ENCODE data around the gene TIMP2. TPM values are rescaled to one million over a fixed set of nuclear protein-coding genes. Genes with fewer than 3 reads are reported as not detected.

The TIMP2 gene
- total and polyA plus RNA-seq, 8 donors = 158 to 313 (median 179) TPM

DNA sequence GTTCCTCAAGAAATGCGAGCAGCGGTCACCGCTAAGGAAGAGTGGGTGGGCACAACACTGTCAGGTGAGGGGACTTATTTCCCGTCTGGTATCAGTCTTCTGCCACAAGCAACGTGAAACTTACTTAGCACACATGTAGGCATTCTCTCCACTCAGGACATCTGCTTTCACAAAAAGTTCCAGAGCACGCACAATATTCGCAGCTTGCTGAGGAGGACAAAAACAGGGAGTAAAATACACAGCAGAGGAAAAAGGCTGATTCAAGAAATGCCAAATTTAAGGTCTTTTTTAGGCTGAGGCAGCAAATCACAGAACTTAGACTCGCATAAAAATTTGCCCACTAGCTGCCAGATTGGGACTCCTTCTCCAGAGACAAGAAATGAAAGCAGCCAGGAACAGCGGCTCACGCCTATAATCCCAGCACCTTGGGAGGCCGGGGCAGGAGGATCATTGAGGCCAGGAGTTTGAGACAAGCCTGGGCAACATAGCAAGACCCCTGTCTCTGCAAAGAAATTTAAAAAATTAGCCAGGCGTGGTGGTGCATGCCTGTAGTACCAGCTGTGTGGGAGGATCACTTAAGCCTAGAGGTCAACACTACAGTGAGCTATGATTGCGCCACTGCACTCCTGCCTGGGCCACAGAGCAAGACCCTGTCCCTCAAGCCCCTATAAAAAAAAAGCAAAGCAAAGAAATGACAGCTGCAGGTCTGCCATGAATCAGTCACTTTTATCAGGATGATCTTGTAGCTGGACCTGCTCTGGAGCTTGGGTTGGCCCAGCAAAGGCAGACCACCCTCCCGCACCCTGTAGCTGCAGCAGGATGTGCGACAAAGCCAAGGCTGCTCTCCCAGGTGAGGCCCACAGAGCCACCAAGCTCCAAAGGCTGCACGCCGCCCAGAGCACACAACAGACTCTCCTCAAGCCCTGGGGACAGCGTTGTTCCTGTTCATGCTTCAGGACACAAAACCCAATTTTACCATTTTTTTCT is 105.1 kb downstream of the TIMP2 start:
- H3K27ac ChIP-seq = peak overlapping the region in 1 of 2 donors; percentile 59
- no peak overlapping the region for H3K4me3 ChIP-seq
- H3K36me3 ChIP-seq = peaks cover 0 to 100% of the 10 kb centered on the region in 2 donors
- ATAC-seq (no peak), DNase-seq (no peak)
- TF ChIP-seq, protein P1, sequence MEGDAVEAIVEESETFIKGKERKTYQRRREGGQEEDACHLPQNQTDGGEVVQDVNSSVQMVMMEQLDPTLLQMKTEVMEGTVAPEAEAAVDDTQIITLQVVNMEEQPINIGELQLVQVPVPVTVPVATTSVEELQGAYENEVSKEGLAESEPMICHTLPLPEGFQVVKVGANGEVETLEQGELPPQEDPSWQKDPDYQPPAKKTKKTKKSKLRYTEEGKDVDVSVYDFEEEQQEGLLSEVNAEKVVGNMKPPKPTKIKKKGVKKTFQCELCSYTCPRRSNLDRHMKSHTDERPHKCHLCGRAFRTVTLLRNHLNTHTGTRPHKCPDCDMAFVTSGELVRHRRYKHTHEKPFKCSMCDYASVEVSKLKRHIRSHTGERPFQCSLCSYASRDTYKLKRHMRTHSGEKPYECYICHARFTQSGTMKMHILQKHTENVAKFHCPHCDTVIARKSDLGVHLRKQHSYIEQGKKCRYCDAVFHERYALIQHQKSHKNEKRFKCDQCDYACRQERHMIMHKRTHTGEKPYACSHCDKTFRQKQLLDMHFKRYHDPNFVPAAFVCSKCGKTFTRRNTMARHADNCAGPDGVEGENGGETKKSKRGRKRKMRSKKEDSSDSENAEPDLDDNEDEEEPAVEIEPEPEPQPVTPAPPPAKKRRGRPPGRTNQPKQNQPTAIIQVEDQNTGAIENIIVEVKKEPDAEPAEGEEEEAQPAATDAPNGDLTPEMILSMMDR (IDR thresholded peaks at IDR 0.05) = no peak
- intact Hi-C loops (cut with DNase I) = no loop called here
- no peaks in the 10 kb centered on the region for H3K9me3 ChIP-seq
- H3K4me1 ChIP-seq = peaks cover 0 to 13% of the 10 kb centered on the region in 2 donors
- H3K27me3 ChIP-seq = no peaks in the 10 kb centered on the region

DNA sequence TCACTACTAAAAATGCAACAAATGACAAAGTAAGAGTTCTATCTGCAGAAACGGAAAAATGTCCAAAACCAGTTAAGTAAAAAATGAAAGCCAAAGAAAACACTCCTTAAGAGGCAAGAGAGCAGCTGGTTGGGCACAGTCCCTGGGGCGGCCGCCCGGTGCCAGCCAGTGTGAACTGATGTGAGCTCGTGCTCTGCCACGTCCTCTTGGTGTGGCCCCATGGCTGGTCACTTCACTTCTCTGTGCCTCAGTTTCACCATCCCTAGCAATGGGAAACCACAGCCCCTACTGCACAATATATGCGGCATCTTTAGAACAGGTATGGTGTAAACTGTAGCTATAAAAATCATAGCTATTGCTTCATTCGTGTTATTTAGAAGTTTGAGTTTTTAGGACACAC is 105.8 kb downstream of the TIMP2 start:
- DNase-seq = no peak
- H3K36me3 ChIP-seq = peaks cover 0 to 100% of the 10 kb centered on the region in 2 donors

DNA sequence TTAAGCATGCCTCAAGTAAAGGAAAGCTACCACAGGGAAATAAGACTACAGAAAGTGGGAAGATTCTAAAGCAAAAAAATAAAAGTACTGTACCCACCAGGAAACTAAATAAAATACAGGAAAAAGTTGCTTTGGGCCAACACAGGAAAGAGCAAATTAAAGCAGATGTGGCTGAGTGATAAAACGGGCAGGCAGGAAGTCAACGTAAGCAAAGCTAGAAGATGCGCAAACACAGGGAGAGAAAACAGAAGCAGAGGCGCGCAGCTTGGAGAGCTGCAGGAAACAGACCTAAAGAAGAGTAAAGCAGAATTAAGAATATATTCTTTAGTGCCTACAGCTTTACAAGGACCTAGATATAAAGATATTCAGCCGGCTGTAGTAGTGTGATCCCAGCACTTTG is 106.3 kb downstream of the TIMP2 start:
- H3K4me3 ChIP-seq = no peak overlapping the region
- peaks cover 0 to 13% of the 10 kb centered on the region in 2 donors for H3K4me1 ChIP-seq
- TF ChIP-seq, protein P1 (IDR thresholded peaks at IDR 0.05) = no peak
- no peaks in the 10 kb centered on the region for H3K27me3 ChIP-seq
- peaks cover 0 to 100% of the 10 kb centered on the region in 2 donors for H3K36me3 ChIP-seq
- DNase-seq (peak in 1 of 4 donors; percentile 21), ATAC-seq (peak; percentile 34)
- intact Hi-C loops (cut with DNase I) = no loop called here
- H3K9me3 ChIP-seq = no peaks in the 10 kb centered on the region
- H3K27ac ChIP-seq = peak overlapping the region; percentile 37 to 59

More for the DNA sequence above, 105.8 kb downstream of the TIMP2 start:
- TF ChIP-seq, protein P1 (IDR thresholded peaks at IDR 0.05) = no peak
- peak overlapping the region; percentile 37 to 59 for H3K27ac ChIP-seq
- H3K4me3 ChIP-seq = no peak overlapping the region
- ATAC-seq = no peak
- H3K9me3 ChIP-seq = no peaks in the 10 kb centered on the region
- peaks cover 0 to 13% of the 10 kb centered on the region in 2 donors for H3K4me1 ChIP-seq
- no peaks in the 10 kb centered on the region for H3K27me3 ChIP-seq
- intact Hi-C loops (cut with DNase I) = no loop called here

DNA sequence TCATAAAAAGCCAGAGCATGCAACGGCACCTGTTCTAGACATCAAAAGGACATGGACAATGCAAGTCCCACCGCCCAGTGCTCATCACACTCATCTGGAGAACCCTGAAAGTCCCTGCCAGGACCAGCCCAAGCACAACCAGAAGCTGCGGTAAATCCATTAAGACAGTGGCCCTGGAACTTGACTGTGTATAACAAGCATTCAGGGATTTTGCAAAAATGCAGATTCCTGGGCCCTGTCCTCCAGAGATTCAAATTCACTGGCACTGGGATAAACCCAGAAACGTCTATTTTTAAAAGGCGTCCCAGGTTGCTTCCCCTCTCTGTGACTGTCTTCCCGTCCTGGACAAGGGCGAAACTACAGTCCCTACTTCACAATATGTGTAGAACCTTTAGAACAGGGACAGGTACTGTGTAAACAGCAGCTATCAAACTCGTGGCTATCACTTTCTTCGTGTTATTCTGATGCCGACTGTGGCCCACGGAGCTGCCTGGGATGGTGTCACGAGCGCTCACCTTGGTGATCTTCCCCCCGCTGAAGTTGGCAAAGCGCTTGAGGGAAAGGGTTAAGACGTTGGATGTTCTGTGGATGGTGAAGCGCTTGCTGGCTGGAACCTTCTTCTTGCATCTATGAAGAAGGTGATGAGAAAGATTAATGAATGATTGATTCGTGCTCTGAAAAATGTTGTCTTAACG is 106.9 kb downstream of the TIMP2 start:
- no peaks in the 10 kb centered on the region for H3K9me3 ChIP-seq
- H3K27ac ChIP-seq = no peak overlapping the region
- H3K27me3 ChIP-seq = no peaks in the 10 kb centered on the region
- DNase-seq (no peak), ATAC-seq (no peak)
- intact Hi-C loops (cut with DNase I) = no loop called here
- peaks cover 0 to 100% of the 10 kb centered on the region in 2 donors for H3K36me3 ChIP-seq
- H3K4me1 ChIP-seq = peaks cover 0 to 13% of the 10 kb centered on the region in 2 donors
- TF ChIP-seq, protein P1 (IDR thresholded peaks at IDR 0.05) = no peak
- H3K4me3 ChIP-seq = no peak overlapping the region

DNA sequence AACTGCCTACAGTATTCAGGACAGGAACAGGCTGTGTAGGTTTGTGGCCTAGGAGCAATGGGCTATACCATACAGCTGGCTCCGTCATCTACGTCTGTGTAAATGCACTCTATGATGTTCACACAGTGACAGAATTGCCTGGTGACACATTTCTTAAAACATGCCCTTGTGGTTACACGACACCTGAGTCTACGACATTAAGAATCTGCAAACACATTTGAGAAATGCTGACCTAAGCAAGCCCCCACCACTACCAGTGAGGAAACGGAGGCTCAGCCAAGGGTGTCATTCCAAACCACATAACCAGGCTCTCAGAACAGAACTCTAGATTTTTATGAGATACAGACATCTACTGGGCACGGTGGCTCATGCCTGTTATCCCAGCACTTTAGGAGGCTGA is 108.1 kb downstream of the TIMP2 start:
- no peak overlapping the region for H3K27ac ChIP-seq
- peaks cover 0 to 13% of the 10 kb centered on the region in 2 donors for H3K4me1 ChIP-seq
- no peak overlapping the region for H3K4me3 ChIP-seq
- H3K9me3 ChIP-seq = no peaks in the 10 kb centered on the region
- intact Hi-C loops (cut with DNase I) = no loop called here
- no peaks in the 10 kb centered on the region for H3K27me3 ChIP-seq
- peak; percentile 14 for ATAC-seq
- peaks cover 0 to 100% of the 10 kb centered on the region in 2 donors for H3K36me3 ChIP-seq
- TF ChIP-seq, protein P1 (IDR thresholded peaks at IDR 0.05) = no peak
- no peak for DNase-seq
